Activated CD4-positive, alpha-beta T cell treated with anti-CD3 and anti-CD28 coated beads for 36 hours (primary cell): Measurements from ENCODE around the gene OR56A5. TPM values are rescaled to one million over a fixed set of nuclear protein-coding genes. Genes with fewer than 3 reads are reported as not detected.

Source experiments
- ATAC-seq: fragments of 200-7000 bp; cut with Tn5 transposase; one replicate; pipeline ENCODE4 v1.10.0; 2021; ENCODE audit warnings: mild to moderate bottlenecking, moderate library complexity
- CTCF ChIA-PET: fragments of 350-600 bp; sonication (Branson Sonifier 250); formaldehyde crosslinking; loops from one replicate; lab custom pipeline; 2021; ENCODE audit warnings: antibody characterized with exemption; lab: Charles Lee
- POLR2A ChIA-PET: fragments of 350-600 bp; sonication (Branson Sonifier 250); formaldehyde crosslinking; loops from one replicate; lab custom pipeline; 2021; ENCODE audit warnings: antibody characterized with exemption, inconsistent platforms; lab: Charles Lee
- DNase-seq: peaks from one replicate; pipeline ENCODE4 v3.0.0-alpha.2; 2020
- H3K27ac Mint-ChIP-seq: one replicate; pipeline ENCODE4 v1.8.0; 2021; ENCODE audit warnings: mixed read lengths
- H3K27me3 Mint-ChIP-seq: one replicate; pipeline ENCODE4 v1.8.0; 2021; ENCODE audit warnings: mixed read lengths
- H3K36me3 Mint-ChIP-seq: one replicate; pipeline ENCODE4 v1.8.0; 2021; ENCODE audit warnings: low read depth, mixed read lengths
- H3K4me1 Mint-ChIP-seq: one replicate; pipeline ENCODE4 v1.8.0; 2021; ENCODE audit warnings: mixed read lengths
- H3K4me3 Mint-ChIP-seq: one replicate; pipeline ENCODE4 v1.8.0; 2021; ENCODE audit warnings: mild to moderate bottlenecking, moderate library complexity, mixed read lengths
- H3K9me3 Mint-ChIP-seq: one replicate; pipeline ENCODE4 v1.8.0; 2021; ENCODE audit warnings: low read depth, mixed read lengths
- intact Hi-C, 2 experiments: fragments of 100-400 bp; cut with DNase I in 1 of 2; cut with micrococcal nuclease in 1 of 2; formaldehyde crosslinking; loops; one replicate each; pipeline versions ENCODE4 v1.14.2 to v1.15.1; 2022 to 2024; cut with DNase I, micrococcal nuclease
- total RNA-seq, 2 experiments: library from RNA; stranded (reverse); gene quantifications; one replicate each; pipeline ENCODE4 v1.2.3, GENCODE V29; 2021

Gene OR56A5
- total RNA-seq, 2 experiments from 2014 or later, result not detected

GRCh38 chr11:5931061-5931460 lies 37.2 kb downstream of the OR56A5 start:
- H3K27me3 Mint-ChIP-seq, result peaks cover 2% of the 10 kb centered on the region
- no peaks in the 10 kb centered on the region for H3K36me3 Mint-ChIP-seq
- POLR2A ChIA-PET, result no interaction called here
- ATAC-seq, result no peak
- no peaks in the 10 kb centered on the region for H3K4me1 Mint-ChIP-seq
- no peak overlapping the region for H3K27ac Mint-ChIP-seq
- intact Hi-C loops, result no loop called here
- H3K4me3 Mint-ChIP-seq, result no peak overlapping the region
- peaks cover 6% of the 10 kb centered on the region for H3K9me3 Mint-ChIP-seq
- CTCF ChIA-PET, result no interaction called here
- DNase-seq, result no peak

GRCh38 chr11:5930614-5931013 lies 37.7 kb downstream of the OR56A5 start:
- H3K36me3 Mint-ChIP-seq, result no peaks in the 10 kb centered on the region
- intact Hi-C loops, result no loop called here

DNA sequence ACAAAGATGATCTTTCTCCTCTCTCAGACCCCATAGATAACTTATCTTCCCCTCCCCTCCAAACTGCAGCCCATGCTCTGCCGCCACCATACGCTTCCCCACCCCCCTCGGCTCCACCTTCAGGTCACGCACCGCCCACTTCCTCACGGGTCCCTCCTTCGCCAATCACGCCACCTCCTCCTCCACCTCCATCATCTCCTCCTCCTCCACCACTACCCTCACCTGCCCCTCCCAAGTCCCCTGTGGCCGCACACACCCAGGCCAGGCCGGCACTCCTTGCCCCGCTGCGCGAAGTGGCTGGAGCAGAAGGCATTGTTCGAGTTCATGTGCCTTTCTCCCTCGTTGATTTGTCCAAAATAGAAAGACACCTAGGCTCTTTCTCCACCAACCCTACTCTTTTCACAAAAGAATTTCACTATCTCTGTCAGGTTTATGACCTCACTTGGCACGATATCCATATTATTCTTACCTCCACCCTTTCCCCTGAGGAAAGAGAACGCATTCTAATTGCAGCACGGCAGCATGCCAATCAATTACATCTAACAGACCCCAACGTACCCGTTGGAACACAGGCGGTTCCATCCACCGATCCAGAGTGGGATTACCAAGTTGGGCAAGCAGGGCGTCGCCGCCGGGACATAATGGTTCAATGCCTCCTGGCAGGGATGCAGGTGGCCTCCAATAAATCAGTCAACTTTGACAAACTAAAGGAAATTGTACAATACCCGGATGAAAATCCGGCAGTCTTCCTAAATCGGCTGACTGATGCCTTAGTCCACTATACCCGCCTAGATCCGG lies 38.5 kb downstream of the OR56A5 start:
- no peaks in the 10 kb centered on the region for H3K36me3 Mint-ChIP-seq
- H3K27ac Mint-ChIP-seq, result no peak overlapping the region
- no peaks in the 10 kb centered on the region for H3K4me1 Mint-ChIP-seq
- intact Hi-C loops, result no loop called here
- no peak for ATAC-seq
- ChIA-PET POLR2A (no interaction called here), CTCF (no interaction called here)
- no peak overlapping the region for H3K4me3 Mint-ChIP-seq
- no peak for DNase-seq
- peaks cover 9% of the 10 kb centered on the region for H3K9me3 Mint-ChIP-seq
- peaks cover 2% of the 10 kb centered on the region for H3K27me3 Mint-ChIP-seq

More at GRCh38 chr11:5930614-5931013, 37.7 kb downstream of the OR56A5 start:
- ATAC-seq (no peak), DNase-seq (no peak)
- Mint-ChIP-seq H3K27ac (no peak overlapping the region), H3K27me3 (peaks cover 2% of the 10 kb centered on the region), H3K9me3 (peaks cover 8% of the 10 kb centered on the region), H3K4me3 (no peak overlapping the region), H3K4me1 (no peaks in the 10 kb centered on the region)
- ChIA-PET POLR2A (no interaction called here), CTCF (no interaction called here)

- no peaks in the 10 kb centered on the region for H3K4me1 Mint-ChIP-seq
- ChIA-PET CTCF (no interaction called here), POLR2A (no interaction called here)
- H3K27me3 Mint-ChIP-seq, result peaks cover 2% of the 10 kb centered on the region
- H3K4me3 Mint-ChIP-seq, result no peak overlapping the region
- DNase-seq (no peak), ATAC-seq (no peak)
- intact Hi-C loops, result no loop called here
- H3K36me3 Mint-ChIP-seq, result no peaks in the 10 kb centered on the region
- peaks cover 15% of the 10 kb centered on the region for H3K9me3 Mint-ChIP-seq
- H3K27ac Mint-ChIP-seq, result no peak overlapping the region
Measured at GRCh38 chr11:5928811-5929210, 39.5 kb downstream of the OR56A5 start.

DNA sequence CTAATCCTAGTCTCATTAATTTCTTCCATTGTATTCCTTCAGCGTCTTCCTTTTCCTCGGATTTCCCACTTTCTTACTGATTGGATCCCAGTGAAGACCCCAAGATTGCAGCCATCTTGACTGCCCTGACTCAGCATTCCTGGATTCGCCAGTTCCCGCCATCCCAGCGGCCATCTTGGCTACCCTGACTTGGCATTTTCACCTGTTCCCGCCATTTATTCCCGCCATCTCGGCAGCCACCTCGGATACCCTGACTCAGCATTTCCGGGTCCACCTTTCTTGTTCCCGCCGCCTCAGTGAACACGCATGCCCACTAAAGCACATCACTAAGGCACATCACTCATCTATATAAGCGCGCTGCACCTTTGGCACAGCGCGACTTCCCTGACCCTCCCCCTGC lies 40.0 kb downstream of the OR56A5 start:
- CTCF ChIA-PET, result no interaction called here

DNA sequence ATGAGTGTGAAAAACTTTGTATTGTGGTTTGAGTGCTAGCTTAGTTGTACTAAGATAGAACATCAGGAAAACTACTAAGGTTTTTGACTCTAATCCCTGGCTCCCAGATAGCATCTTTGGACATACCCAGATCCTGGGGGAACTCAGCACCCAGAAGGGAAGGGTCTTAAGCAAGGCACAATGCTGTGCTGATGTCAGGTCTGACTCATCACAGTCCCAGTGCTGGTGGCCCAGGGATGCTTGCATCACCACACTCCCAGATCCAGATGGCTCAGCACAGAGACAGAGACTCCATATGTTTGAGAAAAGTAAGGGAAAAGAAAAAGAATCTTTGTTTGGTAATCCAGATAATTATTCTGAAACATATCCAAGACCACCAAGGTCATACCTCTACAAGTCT lies 44.5 kb downstream of the OR56A5 start:
- no peaks in the 10 kb centered on the region for H3K36me3 Mint-ChIP-seq
- ATAC-seq, result no peak
- peaks cover 3% of the 10 kb centered on the region for H3K4me1 Mint-ChIP-seq

More for the DNA sequence above, 40.0 kb downstream of the OR56A5 start:
- DNase-seq (no peak), ATAC-seq (no peak)
- Mint-ChIP-seq H3K27me3 (peaks cover 2% of the 10 kb centered on the region), H3K9me3 (peaks cover 15% of the 10 kb centered on the region), H3K36me3 (no peaks in the 10 kb centered on the region), H3K27ac (no peak overlapping the region), H3K4me1 (no peaks in the 10 kb centered on the region), H3K4me3 (no peak overlapping the region)
- POLR2A ChIA-PET, result no interaction called here
- intact Hi-C loops, result no loop called here

GRCh38 chr11:5923427-5923776 lies 44.9 kb downstream of the OR56A5 start:
- POLR2A ChIA-PET, result no interaction called here
- Mint-ChIP-seq H3K27me3 (peaks cover 1% of the 10 kb centered on the region), H3K36me3 (no peaks in the 10 kb centered on the region), H3K4me3 (no peak overlapping the region), H3K9me3 (peaks cover 12% of the 10 kb centered on the region), H3K4me1 (peaks cover 3% of the 10 kb centered on the region), H3K27ac (no peak overlapping the region)
- CTCF ChIA-PET, result interaction anchor here (0.6 kb wide), 1 partner anchor 30 kb away, joined by 3 read pairs; no protein-coding TSS in a partner anchor
- no peak for DNase-seq
- intact Hi-C loops, result no loop called here
- ATAC-seq, result peak; percentile 47

More for the DNA sequence above, 44.5 kb downstream of the OR56A5 start:
- H3K9me3 Mint-ChIP-seq, result peaks cover 13% of the 10 kb centered on the region
- ChIA-PET CTCF (interaction anchor here (0.6 kb wide), 1 partner anchor 30 kb away, joined by 3 read pairs; no protein-coding TSS in a partner anchor), POLR2A (no interaction called here)
- intact Hi-C loops, result no loop called here
- no peak for DNase-seq
- H3K27me3 Mint-ChIP-seq, result peaks cover 2% of the 10 kb centered on the region
- H3K4me3 Mint-ChIP-seq, result no peak overlapping the region
- no peak overlapping the region for H3K27ac Mint-ChIP-seq

DNA sequence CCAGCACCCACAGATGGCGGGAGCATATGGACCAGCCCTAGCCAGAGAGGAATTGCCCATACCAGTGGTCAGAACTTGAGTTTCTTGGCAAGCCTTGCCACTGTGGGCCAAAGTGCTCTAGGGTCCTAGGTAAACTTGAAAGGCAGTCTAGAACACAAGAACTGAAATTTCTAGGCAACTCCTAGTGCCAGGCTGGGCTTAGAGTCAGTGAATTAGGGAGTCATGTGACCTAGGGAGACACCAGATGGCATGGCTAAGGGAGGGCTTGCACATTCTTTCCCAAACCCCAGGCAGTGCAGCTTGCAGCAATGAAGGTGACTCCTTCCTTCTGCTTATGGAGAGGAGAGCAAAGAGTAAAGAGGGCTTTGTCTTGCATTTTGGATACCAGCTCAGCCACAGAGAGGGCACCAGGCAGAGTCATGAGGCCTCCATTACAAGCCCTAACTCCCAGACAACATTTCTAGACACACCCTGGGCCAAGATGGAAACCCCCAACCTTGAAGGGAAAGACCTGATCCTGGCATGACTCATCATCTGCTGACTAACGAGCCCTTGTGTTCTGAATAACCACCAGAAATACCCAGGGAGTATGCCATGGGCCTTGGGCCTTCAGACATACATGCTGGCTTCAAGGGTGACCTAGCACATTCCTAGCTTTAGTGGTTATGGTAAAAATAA lies 45.4 kb downstream of the OR56A5 start:
- Mint-ChIP-seq H3K4me3 (no peak overlapping the region), H3K36me3 (no peaks in the 10 kb centered on the region), H3K4me1 (peaks cover 3% of the 10 kb centered on the region), H3K9me3 (peaks cover 9% of the 10 kb centered on the region), H3K27ac (no peak overlapping the region), H3K27me3 (no peaks in the 10 kb centered on the region)
- intact Hi-C loops, result no loop called here
- ATAC-seq (peak; percentile 92), DNase-seq (peak; percentile 58)
- ChIA-PET CTCF (interaction anchor here (0.6 kb wide), 1 partner anchor 29 kb away, joined by 3 read pairs; no protein-coding TSS in a partner anchor), POLR2A (no interaction called here)

Other genes with a start within 250 kb of the OR56A5 start
- gene OR56B1, start 232.0 kb downstream of the OR56A5 start, total RNA-seq, result under 1 TPM; 0.14 to 0.16 TPM
- gene OR52N4, start 214.3 kb downstream of the OR56A5 start, total RNA-seq, result under 1 TPM; 0.23 to 0.70 TPM
- gene OR52N5, start 185.1 kb downstream of the OR56A5 start, total RNA-seq, result not detected
- not detected for gene OR52N1, start 177.2 kb downstream of the OR56A5 start, total RNA-seq
- gene OR52N2, start 159.6 kb downstream of the OR56A5 start, total RNA-seq, result not detected
- gene OR52E6, start 126.6 kb downstream of the OR56A5 start, total RNA-seq, result not detected
- not detected for gene OR52E8, start 110.8 kb downstream of the OR56A5 start, total RNA-seq
- not detected for gene OR52E4, start 87.9 kb downstream of the OR56A5 start, total RNA-seq
- gene OR52E5, start 75.3 kb downstream of the OR56A5 start, total RNA-seq, result not detected
- not detected for gene OR56A3, start 26.2 kb downstream of the OR56A5 start, total RNA-seq
- not detected for gene OR52L1, start 18.5 kb upstream of the OR56A5 start, total RNA-seq
- gene OR56A4, start 38.5 kb upstream of the OR56A5 start, total RNA-seq, result not detected
- gene OR56A1, start 62.3 kb upstream of the OR56A5 start, total RNA-seq, result not detected
- not detected for gene OR56B4, start 139.2 kb upstream of the OR56A5 start, total RNA-seq
- gene OR52B2, start 201.8 kb upstream of the OR56A5 start, total RNA-seq, result not detected
- not detected for gene OR52W1, start 230.7 kb upstream of the OR56A5 start, total RNA-seq
- gene C11orf42, start 237.1 kb upstream of the OR56A5 start, total RNA-seq, result not detected